OCI-LY3 (cell line): ENCODE measurements around the gene EIF5.

Experiments used
- CTCF ChIP-seq: fragments of 200-600, 300-600 bp; sonication (generic); IDR thresholded peaks from 2 replicates; pipeline ENCODE4 v1.5.1; 2014; ENCODE audit warnings: antibody characterized with exemption, low read length, low read depth
- EZH2phosphoT487 ChIP-seq: fragments of 200-600 bp; shearing (Covaris generic); IDR thresholded peaks from 2 replicates; pipeline ENCODE4 v1.6.1; 2018; ENCODE audit warnings: antibody characterized with exemption, mixed run types, low read depth

DNA sequence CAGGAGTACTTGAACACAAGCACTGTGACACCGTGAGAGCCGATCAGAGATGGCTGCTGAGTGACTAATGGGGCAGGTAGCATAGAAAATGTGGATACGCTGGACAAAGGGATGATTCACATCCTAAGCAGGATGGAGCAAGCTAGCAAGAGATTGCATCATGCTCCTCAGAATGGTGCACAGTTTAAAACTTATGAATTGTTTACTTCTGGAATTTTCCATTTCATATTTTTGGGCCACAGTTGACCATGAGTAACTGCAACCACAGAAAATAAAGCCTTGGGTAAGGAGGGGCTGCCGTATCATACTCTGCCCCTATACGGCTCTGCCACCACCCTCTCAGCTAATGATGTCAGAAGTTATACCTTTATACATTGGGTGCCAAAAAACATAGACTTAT is 27.8 kb downstream of the EIF5 start:
- TF ChIP-seq CTCF (no peak), EZH2phosphoT487 (no peak)
